Stomach (tissue), 9 donors: ENCODE measurements around the gene SSUH2. TPM values are rescaled to one million over a fixed set of nuclear protein-coding genes. Genes with fewer than 3 reads are reported as not detected.

ENCODE experiments used
- DNase-seq, 2 donors: peaks; one replicate each; pipeline versions ENCODE4 v3.0.0 to v3.0.0-alpha.2; 2013 to 2019
- H3K27ac ChIP-seq, 5 donors: fragments of 200-600 bp in 4 of 5; sonication (generic) in 4 of 5; one replicate each; pipeline ENCODE4 v1.5.1; 2013 to 2019; ENCODE audit warnings: mild to moderate bottlenecking in 1 of 5, moderate library complexity in 1 of 5
- H3K27me3 ChIP-seq, 3 donors: fragments of 200-600 bp; sonication (generic); one replicate each; pipeline ENCODE4 v1.5.1; 2017 to 2019; ENCODE audit warnings: mixed run types in 1 of 3
- H3K36me3 ChIP-seq, 4 donors: fragments of 200-600 bp; sonication (generic); 1 replicate in 3 of 4; 2 replicates in 1 of 4; pipeline ENCODE4 v1.5.1; 2016 to 2019
- H3K4me1 ChIP-seq, 4 donors: fragments of 200-600 bp; sonication (generic); one replicate each; pipeline ENCODE4 v1.5.1; 2016 to 2019
- H3K4me3 ChIP-seq, 4 donors: fragments of 200-600 bp; sonication (generic) in 3 of 4; one replicate each; pipeline ENCODE4 v1.5.1; 2016 to 2019; ENCODE audit warnings: mild to moderate bottlenecking in 1 of 4
- H3K9me3 ChIP-seq, 4 donors: fragments of 200-600 bp; sonication (generic); one replicate each; pipeline ENCODE4 v1.5.1; 2016 to 2019
- CTCF ChIP-seq, 7 experiments: fragments of 450-650 bp in 4 of 7; fragments of 200-600 bp in 3 of 7; sonication (generic) in 3 of 7; IDR thresholded peaks; one replicate each; pipeline ENCODE4 v1.5.1; 2016 to 2019; ENCODE audit warnings: antibody characterized with exemption in 7 of 7, control low read depth in 2 of 7, mild to moderate bottlenecking in 1 of 7
- EP300 ChIP-seq: sonication (generic); formaldehyde crosslinking; IDR thresholded peaks from one replicate; pipeline ENCODE4 v1.6.1; 2017; ENCODE audit warnings: antibody characterized with exemption
- POLR2A ChIP-seq, 4 donors: fragments of 450-650 bp; IDR thresholded peaks; one replicate each; pipeline ENCODE4 v1.6.1; 2016; ENCODE audit warnings: antibody characterized with exemption in 4 of 4, control low read depth in 2 of 4, mild to moderate bottlenecking in 1 of 4, moderate library complexity in 1 of 4
- POLR2AphosphoS5 ChIP-seq, 3 donors: sonication (generic); formaldehyde crosslinking; IDR thresholded peaks; one replicate each; pipeline ENCODE4 v1.6.1; 2016; ENCODE audit warnings: antibody characterized with exemption in 3 of 3
- WGBS, 5 donors: extraction: QIAGEN DNeasy Blood & Tissue Kit in 3 of 5; methylation state at CpG; one replicate each; pipeline versions ENCODE4 v1.1.5 to v1.1.7; 2013 to 2018; 5-methylcytosine and 5-hydroxymethylcytosine counted together
- intact Hi-C: fragments of 100-400 bp; cut with DNase I; formaldehyde crosslinking; loops from one replicate; pipeline ENCODE4 v1.15.1; 2023; ENCODE audit warnings: low total_unique reads
- polyA plus RNA-seq, 3 donors: library from polyadenylated mRNA; stranded (reverse); fragments of 200-250 nt; gene quantifications; one replicate each; pipeline ENCODE4 v1.2.3, GENCODE V29; 2013
- total RNA-seq, 5 donors: library from RNA; depleted of rRNA; stranded (reverse); fragments of >200 nt; gene quantifications; one replicate each; pipeline versions ENCODE4 v1.1.0 to v1.2.3, GENCODE V29; 2014 to 2016
- donor health status: healthy with polysubstance abuse.
- donor health status: Bipolar disorder and iron deficiency.
- donor health status: healthy.

Gene SSUH2
- total and polyA plus RNA-seq, 8 donors = 0.35 to 6.3 (median 1.0) TPM; not detected in 2

GRCh38 chr3:8575364-8576104 is 69.1 kb downstream of the SSUH2 start:
- WGBS, 5 donors = 84 to 90% (median 87%) methylated on average over 5 of the region's 5 CpGs
- no peak overlapping the region for H3K4me3 ChIP-seq
- TF ChIP-seq POLR2AphosphoS5 (IDR thresholded peaks at IDR 0.05) (no peak), POLR2A (IDR thresholded peaks at IDR 0.05) (no peak), EP300 (no peak), CTCF (IDR thresholded peaks at IDR 0.05) (no peak)
- peak overlapping the region in 3 of 5 donors; percentile 25 to 44 (median 34) for H3K27ac ChIP-seq
- no peaks in the 10 kb centered on the region for H3K27me3 ChIP-seq
- peaks cover 0 to 15% (median 3%) of the 10 kb centered on the region in 4 donors for H3K36me3 ChIP-seq
- intact Hi-C loops = no loop called here
- H3K9me3 ChIP-seq = no peaks in the 10 kb centered on the region
- no peak for DNase-seq
- H3K4me1 ChIP-seq = no peaks in the 10 kb centered on the region

- 75 to 87% (median 82%) methylated on average over 5 of the region's 5 CpGs for WGBS, 5 donors
- Histone ChIP-seq H3K27ac (peak overlapping the region in 4 of 5 donors; percentile 18 to 34 (median 29)), H3K36me3 (peaks cover 4 to 21% (median 11%) of the 10 kb centered on the region in 4 donors), H3K27me3 (no peaks in the 10 kb centered on the region), H3K9me3 (no peaks in the 10 kb centered on the region), H3K4me3 (no peak overlapping the region), H3K4me1 (no peaks in the 10 kb centered on the region)
- no peak for DNase-seq
- no peak for TF ChIP-seq EP300
- no peak for TF ChIP-seq POLR2AphosphoS5 (IDR thresholded peaks at IDR 0.05)
- TF ChIP-seq CTCF (IDR thresholded peaks at IDR 0.05) = no peak
- TF ChIP-seq POLR2A (IDR thresholded peaks at IDR 0.05) = no peak
- intact Hi-C loops = no loop called here
Observed at GRCh38 chr3:8574670-8575322, 69.8 kb downstream of the SSUH2 start.

GRCh38 chr3:8574040-8574669 is 70.4 kb downstream of the SSUH2 start:
- Histone ChIP-seq H3K36me3 (peaks cover 4 to 27% (median 17%) of the 10 kb centered on the region in 4 donors), H3K4me1 (no peaks in the 10 kb centered on the region), H3K4me3 (no peak overlapping the region), H3K9me3 (no peaks in the 10 kb centered on the region), H3K27ac (peak overlapping the region in 2 of 5 donors; percentile 3 to 45), H3K27me3 (no peaks in the 10 kb centered on the region)
- TF ChIP-seq EP300 (no peak), POLR2A (IDR thresholded peaks at IDR 0.05) (no peak), CTCF (IDR thresholded peaks at IDR 0.05) (no peak), POLR2AphosphoS5 (IDR thresholded peaks at IDR 0.05) (no peak)
- intact Hi-C loops = no loop called here
- DNase-seq = no peak
- WGBS, 5 donors = 69 to 82% (median 77%) methylated on average over 2 of the region's 2 CpGs

GRCh38 chr3:8573342-8573926 is 71.2 kb downstream of the SSUH2 start:
- Histone ChIP-seq H3K9me3 (no peaks in the 10 kb centered on the region), H3K27me3 (no peaks in the 10 kb centered on the region), H3K36me3 (peaks cover 4 to 34% (median 24%) of the 10 kb centered on the region in 4 donors), H3K4me1 (no peaks in the 10 kb centered on the region), H3K4me3 (no peak overlapping the region), H3K27ac (peak overlapping the region in 2 of 5 donors; percentile 3 to 45)
- TF ChIP-seq POLR2A (IDR thresholded peaks at IDR 0.05) = no peak
- TF ChIP-seq POLR2AphosphoS5 (IDR thresholded peaks at IDR 0.05) = no peak
- TF ChIP-seq CTCF (IDR thresholded peaks at IDR 0.05) = no peak
- no peak for TF ChIP-seq EP300
- 60 to 81% (median 68%) methylated on average over 4 of the region's 4 CpGs for WGBS, 5 donors
- no peak for DNase-seq
- intact Hi-C loops = no loop called here
